Measurements from ENCODE around the gene CREBRF.
"Not testable (repeated sequence)": the region's sequence is repeated elsewhere in the genome, so short reads cannot be mapped to it uniquely, and the experiment has no call there.

Gene CREBRF

GRCh38 chr5:173020643-173021042 lies 35.5 kb upstream of the CREBRF start:
- TF ChIP-seq, protein P1, sequence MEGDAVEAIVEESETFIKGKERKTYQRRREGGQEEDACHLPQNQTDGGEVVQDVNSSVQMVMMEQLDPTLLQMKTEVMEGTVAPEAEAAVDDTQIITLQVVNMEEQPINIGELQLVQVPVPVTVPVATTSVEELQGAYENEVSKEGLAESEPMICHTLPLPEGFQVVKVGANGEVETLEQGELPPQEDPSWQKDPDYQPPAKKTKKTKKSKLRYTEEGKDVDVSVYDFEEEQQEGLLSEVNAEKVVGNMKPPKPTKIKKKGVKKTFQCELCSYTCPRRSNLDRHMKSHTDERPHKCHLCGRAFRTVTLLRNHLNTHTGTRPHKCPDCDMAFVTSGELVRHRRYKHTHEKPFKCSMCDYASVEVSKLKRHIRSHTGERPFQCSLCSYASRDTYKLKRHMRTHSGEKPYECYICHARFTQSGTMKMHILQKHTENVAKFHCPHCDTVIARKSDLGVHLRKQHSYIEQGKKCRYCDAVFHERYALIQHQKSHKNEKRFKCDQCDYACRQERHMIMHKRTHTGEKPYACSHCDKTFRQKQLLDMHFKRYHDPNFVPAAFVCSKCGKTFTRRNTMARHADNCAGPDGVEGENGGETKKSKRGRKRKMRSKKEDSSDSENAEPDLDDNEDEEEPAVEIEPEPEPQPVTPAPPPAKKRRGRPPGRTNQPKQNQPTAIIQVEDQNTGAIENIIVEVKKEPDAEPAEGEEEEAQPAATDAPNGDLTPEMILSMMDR (conservative IDR thresholded peaks at IDR 0.05; ENCODE audit: low read depth): no peak
- no peak for DNase-seq (ENCODE audit: low spot score)
- no peak overlapping the region for H3K27ac ChIP-seq
- ChIA-PET CTCF (no interaction called here), POLR2A (ENCODE audit: low non-redundant PET) (no interaction called here)

DNA sequence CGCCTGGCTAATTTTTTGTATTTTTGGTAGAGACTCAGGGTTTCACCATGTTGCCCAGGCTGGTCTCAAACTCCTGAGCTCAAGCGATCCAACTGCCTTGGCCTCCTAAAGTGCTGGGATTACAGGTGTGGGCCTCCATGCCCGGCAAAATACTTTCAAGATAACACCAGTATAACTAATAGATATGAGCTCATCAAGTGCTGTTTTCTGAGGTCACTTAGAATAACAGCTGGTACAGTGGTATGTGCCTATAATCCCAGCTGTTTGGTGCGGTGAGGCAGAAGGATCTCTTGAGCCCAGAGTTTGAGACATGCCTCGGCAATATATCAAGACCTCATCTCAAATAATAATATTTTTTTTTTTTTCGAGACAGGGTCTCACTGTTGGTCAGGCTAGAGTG lies 30.5 kb upstream of the CREBRF start:
- TF ChIP-seq, protein P1 (conservative IDR thresholded peaks at IDR 0.05; ENCODE audit: low read depth): no peak
- ChIA-PET CTCF (interaction anchor here (0.6 kb wide), 1 partner anchor 290 kb away, joined by 3 read pairs; no protein-coding TSS in a partner anchor), POLR2A (ENCODE audit: low non-redundant PET) (no interaction called here)
- no peak for DNase-seq (ENCODE audit: low spot score)
- no peak overlapping the region for H3K27ac ChIP-seq

DNA sequence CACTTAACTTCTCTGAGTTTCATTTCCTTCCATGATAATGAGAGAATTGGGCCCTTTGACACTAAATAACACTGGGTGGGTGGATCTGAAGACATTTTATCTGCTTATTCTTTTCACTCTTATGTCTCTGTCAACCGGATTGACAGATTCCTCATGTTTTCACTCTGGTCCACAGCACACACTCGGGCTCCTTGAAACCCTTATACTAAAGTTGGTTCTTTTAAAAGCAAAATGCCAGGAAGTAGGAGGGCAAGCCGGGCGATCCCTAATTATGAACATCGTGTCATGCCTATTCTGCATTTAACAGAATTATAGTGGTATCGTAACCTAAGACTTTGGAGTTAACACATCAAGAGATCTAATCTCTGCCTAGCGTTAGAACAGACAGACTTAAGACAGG lies 28.2 kb upstream of the CREBRF start:
- no peak overlapping the region for H3K27ac ChIP-seq
- POLR2A ChIA-PET (ENCODE audit: low non-redundant PET): interaction anchor here (0.5 kb wide), 1 partner anchor 239 kb away, joined by 4 read pairs; no protein-coding TSS in a partner anchor
- CTCF ChIA-PET: no interaction called here
- DNase-seq (ENCODE audit: low spot score): no peak
- TF ChIP-seq, protein P1 (conservative IDR thresholded peaks at IDR 0.05; ENCODE audit: low read depth): no peak

DNA sequence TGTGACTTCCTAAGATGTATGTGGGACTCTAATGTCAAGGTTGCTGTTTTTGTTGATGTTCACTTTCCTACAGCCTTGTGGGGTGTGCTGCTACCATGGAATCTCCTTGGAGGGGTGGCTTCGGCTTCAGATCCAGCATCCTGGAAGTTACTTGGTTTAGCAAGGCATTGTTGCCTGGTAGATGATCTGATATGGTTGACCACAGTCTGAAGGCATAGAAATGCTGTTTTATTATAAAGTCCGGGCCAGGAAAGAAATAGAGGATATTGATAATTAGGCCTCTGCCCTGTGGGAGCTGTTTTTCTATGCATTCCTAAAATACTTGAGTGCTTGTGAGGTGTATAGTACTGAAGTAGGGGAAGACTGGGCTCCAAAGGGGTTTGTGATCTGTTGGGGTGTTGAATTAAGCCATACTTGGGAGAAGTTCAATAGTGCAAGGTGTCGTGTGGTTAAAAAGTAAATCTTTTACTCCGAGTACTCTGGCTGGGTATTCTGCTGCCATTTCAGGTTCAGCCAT lies 27.3 kb upstream of the CREBRF start:
- H3K27ac ChIP-seq: no peak overlapping the region
- TF ChIP-seq, protein P1 (conservative IDR thresholded peaks at IDR 0.05; ENCODE audit: low read depth): no peak
- ChIA-PET CTCF (interaction anchor here (0.6 kb wide), 2 partner anchors 10 to 253 kb away, joined by 3 to 4 read pairs; no protein-coding TSS in a partner anchor), POLR2A (ENCODE audit: low non-redundant PET) (no interaction called here)
- no peak for DNase-seq (ENCODE audit: low spot score)

GRCh38 chr5:173029499-173029921 lies 26.6 kb upstream of the CREBRF start:
- DNase-seq (ENCODE audit: low spot score): no peak
- CTCF ChIA-PET: interaction anchor here (0.6 kb wide), 1 partner anchor 252 kb away, joined by 3 read pairs; no protein-coding TSS in a partner anchor
- TF ChIP-seq, protein P1 (conservative IDR thresholded peaks at IDR 0.05; ENCODE audit: low read depth): no peak
- H3K27ac ChIP-seq: no peak overlapping the region
- POLR2A ChIA-PET (ENCODE audit: low non-redundant PET): no interaction called here

GRCh38 chr5:173032096-173032495 lies 24.1 kb upstream of the CREBRF start:
- POLR2A ChIA-PET (ENCODE audit: low non-redundant PET); H3K27ac ChIP-seq; DNase-seq (ENCODE audit: low spot score): not testable (repeated sequence)
- CTCF ChIA-PET: interaction anchor here (0.6 kb wide), 1 partner anchor 36 kb away, joined by 3 read pairs; no protein-coding TSS in a partner anchor

DNA sequence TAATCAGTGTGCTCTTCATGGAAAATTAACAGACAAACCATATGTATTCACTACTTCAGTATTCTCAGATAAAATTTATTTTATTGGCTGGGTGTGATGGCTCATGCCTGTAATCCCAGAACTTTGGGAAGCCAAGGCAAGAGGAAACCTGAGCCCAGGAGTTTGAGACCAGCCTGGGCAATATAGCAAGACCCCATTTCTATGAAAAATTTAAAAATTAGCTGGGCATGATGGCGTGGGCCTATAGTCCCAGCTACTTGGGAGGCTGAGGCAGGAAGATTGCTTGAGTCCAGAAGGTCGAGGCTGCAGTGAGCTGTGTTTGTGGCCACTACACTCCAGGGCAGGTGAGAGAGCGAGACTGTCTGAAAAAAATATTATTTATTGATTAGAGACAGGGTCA lies 23.4 kb upstream of the CREBRF start:
- ChIA-PET POLR2A (ENCODE audit: low non-redundant PET) (no interaction called here), CTCF (interaction anchor here (0.6 to 1.0 kb wide), 2 partner anchors 74 to 165 kb away, joined by 3 read pairs; no protein-coding TSS in a partner anchor)
- TF ChIP-seq, protein P1 (conservative IDR thresholded peaks at IDR 0.05; ENCODE audit: low read depth): no peak
- DNase-seq (ENCODE audit: low spot score): no peak
- H3K27ac ChIP-seq: no peak overlapping the region
